Measurements from ENCODE around the gene ASCC1.

ASCC1 gene

DNA sequence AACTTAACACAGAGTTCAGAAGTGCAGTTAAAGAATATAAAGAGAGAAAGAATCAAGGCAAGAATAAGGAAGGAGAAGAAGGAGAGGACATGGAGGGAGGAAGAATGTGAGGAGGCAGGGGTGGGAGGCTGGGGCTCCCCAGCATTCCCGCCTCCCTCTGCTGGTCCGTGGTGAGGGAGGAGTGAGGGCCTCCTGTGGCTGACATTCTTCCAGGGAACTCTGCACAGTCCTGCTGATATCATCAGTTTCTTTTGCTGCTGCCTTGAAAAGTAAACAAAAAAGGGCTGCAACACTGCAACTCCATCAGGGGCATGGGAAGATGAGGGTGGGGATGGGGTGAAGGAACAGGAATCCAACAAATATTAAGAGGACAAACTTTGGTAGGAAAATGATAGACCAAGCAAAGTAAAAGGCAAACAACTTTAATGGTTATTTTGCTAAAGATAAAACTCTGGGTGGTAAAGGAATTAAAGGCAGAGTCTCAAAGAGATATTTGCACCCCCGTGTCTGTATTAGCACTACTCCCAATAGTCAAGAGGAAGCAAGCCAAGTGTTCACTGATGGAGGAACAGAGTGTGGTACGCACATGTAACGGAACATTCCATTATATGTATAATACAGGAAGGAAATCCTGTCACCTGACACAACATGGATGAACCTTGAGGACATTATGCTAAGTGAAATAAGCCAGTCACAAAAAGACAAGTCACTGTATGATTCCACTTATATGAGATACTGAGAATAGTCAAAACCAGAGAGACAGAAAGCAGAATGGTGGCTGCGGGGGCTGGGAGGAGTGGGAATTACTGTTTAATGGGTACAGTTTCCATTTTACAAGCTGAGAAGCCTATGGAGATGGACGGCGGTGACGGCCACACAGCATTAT, 119.7 kb downstream of the ASCC1 start:
- peak overlapping the region; percentile 16 for H3K4me2 ChIP-seq (ENCODE audit: low read length)
- peak overlapping the region; percentile 9 for H2AFZ ChIP-seq
- peaks cover 4% of the 10 kb centered on the region for H3K4me1 ChIP-seq
- no peak overlapping the region for H3K27ac ChIP-seq
- no peaks in the 10 kb centered on the region for H3K36me3 ChIP-seq (ENCODE audit: control insufficient read depth, insufficient read depth, low read length)
- TF ChIP-seq, protein P1, sequence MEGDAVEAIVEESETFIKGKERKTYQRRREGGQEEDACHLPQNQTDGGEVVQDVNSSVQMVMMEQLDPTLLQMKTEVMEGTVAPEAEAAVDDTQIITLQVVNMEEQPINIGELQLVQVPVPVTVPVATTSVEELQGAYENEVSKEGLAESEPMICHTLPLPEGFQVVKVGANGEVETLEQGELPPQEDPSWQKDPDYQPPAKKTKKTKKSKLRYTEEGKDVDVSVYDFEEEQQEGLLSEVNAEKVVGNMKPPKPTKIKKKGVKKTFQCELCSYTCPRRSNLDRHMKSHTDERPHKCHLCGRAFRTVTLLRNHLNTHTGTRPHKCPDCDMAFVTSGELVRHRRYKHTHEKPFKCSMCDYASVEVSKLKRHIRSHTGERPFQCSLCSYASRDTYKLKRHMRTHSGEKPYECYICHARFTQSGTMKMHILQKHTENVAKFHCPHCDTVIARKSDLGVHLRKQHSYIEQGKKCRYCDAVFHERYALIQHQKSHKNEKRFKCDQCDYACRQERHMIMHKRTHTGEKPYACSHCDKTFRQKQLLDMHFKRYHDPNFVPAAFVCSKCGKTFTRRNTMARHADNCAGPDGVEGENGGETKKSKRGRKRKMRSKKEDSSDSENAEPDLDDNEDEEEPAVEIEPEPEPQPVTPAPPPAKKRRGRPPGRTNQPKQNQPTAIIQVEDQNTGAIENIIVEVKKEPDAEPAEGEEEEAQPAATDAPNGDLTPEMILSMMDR (IDR thresholded peaks at IDR 0.05): no peak
- H3K9ac ChIP-seq: no peak overlapping the region
- no peaks in the 10 kb centered on the region for H3K79me2 ChIP-seq
- H3K9me3 ChIP-seq (ENCODE audit: control insufficient read depth, low read length): no peaks in the 10 kb centered on the region
- no peak overlapping the region for H3K4me3 ChIP-seq (ENCODE audit: low read depth, low read length)
- no peaks in the 10 kb centered on the region for H3K27me3 ChIP-seq (ENCODE audit: control insufficient read depth, insufficient read depth, low read length)

DNA sequence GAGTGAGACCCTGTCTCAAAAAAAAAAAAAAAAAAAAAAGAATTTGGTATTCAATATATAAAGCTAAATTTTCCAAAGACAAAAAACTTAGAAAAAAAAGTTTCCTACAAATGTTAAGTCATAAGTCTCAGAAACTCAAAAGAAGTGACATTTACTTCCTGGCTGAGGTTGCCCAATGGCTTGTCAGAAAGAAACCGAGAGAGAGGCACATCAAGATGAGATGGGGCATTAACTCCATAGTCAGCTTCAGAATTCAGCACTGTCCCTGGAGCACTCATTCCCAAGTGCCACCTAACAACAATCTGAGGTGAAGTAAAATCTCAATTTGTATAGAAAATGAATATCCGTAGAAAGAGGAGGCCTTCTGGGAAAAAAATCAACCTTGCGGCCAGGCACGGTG, 120.9 kb downstream of the ASCC1 start:
- Histone ChIP-seq H3K9me3 (ENCODE audit: control insufficient read depth, low read length) (no peaks in the 10 kb centered on the region), H3K9ac (no peak overlapping the region), H3K27me3 (ENCODE audit: control insufficient read depth, insufficient read depth, low read length) (no peaks in the 10 kb centered on the region), H3K79me2 (no peaks in the 10 kb centered on the region), H3K4me2 (ENCODE audit: low read length) (no peak overlapping the region), H3K27ac (no peak overlapping the region), H2AFZ (no peak overlapping the region), H3K4me1 (peaks cover 4% of the 10 kb centered on the region), H3K36me3 (ENCODE audit: control insufficient read depth, insufficient read depth, low read length) (no peaks in the 10 kb centered on the region), H3K4me3 (ENCODE audit: low read depth, low read length) (no peak overlapping the region)
- TF ChIP-seq, protein P1 (IDR thresholded peaks at IDR 0.05): no peak

DNA sequence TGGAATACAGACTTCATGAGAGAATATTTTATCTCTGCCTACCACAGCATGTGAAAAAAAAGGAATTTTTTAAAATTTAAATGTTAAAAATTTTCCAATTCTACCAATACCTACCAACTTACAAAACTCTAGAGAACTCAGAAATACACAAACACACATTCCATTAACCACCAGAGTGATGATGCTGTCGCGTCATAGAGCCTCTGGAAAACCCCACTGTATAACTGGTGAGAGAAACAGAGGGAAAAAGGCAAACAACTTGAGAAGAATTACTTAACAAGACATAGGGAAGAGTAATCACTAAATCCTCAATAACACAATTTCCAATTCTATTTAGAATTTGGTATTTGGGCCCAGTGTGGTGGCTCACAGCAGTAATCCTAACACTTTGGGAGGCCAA, 121.5 kb downstream of the ASCC1 start:
- TF ChIP-seq, protein P1 (IDR thresholded peaks at IDR 0.05): no peak
- H3K27ac ChIP-seq: no peak overlapping the region
- H3K9ac ChIP-seq: no peak overlapping the region
- H3K4me2 ChIP-seq (ENCODE audit: low read length): no peak overlapping the region
- no peaks in the 10 kb centered on the region for H3K9me3 ChIP-seq (ENCODE audit: control insufficient read depth, low read length)
- no peaks in the 10 kb centered on the region for H3K79me2 ChIP-seq
- no peaks in the 10 kb centered on the region for H3K36me3 ChIP-seq (ENCODE audit: control insufficient read depth, insufficient read depth, low read length)
- H2AFZ ChIP-seq: no peak overlapping the region
- H3K4me1 ChIP-seq: peaks cover 4% of the 10 kb centered on the region
- H3K4me3 ChIP-seq (ENCODE audit: low read depth, low read length): no peak overlapping the region
- H3K27me3 ChIP-seq (ENCODE audit: control insufficient read depth, insufficient read depth, low read length): no peaks in the 10 kb centered on the region

DNA sequence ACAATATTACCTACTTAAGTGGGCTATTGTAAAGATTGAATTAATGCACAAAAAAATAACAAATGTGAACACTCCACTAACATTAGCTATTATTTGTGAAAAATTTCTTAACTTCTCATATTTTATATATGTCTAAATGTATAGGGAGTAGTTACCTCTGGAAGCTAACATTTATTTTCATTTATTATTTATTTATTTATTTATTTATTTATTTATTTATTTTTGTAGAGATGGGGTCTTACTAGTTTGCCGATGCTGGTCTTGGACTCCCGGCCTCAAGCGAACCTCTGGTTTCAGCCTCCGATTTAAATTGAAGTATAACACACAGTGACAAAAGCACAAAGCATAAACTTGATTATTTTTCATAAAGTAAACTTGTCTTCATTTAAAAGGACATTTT, 122.6 kb downstream of the ASCC1 start:
- Histone ChIP-seq H3K9me3 (ENCODE audit: control insufficient read depth, low read length) (no peaks in the 10 kb centered on the region), H3K4me2 (ENCODE audit: low read length) (no peak overlapping the region)

More for the DNA sequence above, 122.6 kb downstream of the ASCC1 start:
- TF ChIP-seq, protein P1 (IDR thresholded peaks at IDR 0.05): no peak
- Histone ChIP-seq H3K4me1 (peaks cover 7% of the 10 kb centered on the region), H3K4me3 (ENCODE audit: low read depth, low read length) (no peak overlapping the region), H3K9ac (no peak overlapping the region), H3K27ac (no peak overlapping the region), H3K27me3 (ENCODE audit: control insufficient read depth, insufficient read depth, low read length) (no peaks in the 10 kb centered on the region), H2AFZ (no peak overlapping the region), H3K79me2 (no peaks in the 10 kb centered on the region), H3K36me3 (ENCODE audit: control insufficient read depth, insufficient read depth, low read length) (no peaks in the 10 kb centered on the region)

All from parathyroid adenoma (tissue), 2 donors.